GM12878 (cell line): ENCODE results near the gene GRM5. TPM values are rescaled to one million over a fixed set of nuclear protein-coding genes. Genes with fewer than 3 reads are reported as not detected.

Experiments used
- ATAC-seq: fragments of 200-7000 bp; cut with Tn5 transposase; 3 replicates; pipeline ENCODE4 v1.9.1; 2020; ENCODE audit warnings: mild to moderate bottlenecking, moderate library complexity
- BruUV-seq: library from RNA; stranded (reverse); fragments of 400-500 nt; replicated peaks from 2 replicates; lab custom pipeline; 2021; lab: Mats Ljungman, UMichigan
- CTCF ChIA-PET: fragments of 300-600 bp; sonication (Branson Sonifier 250); formaldehyde crosslinking; extraction: SDS; loops from one replicate; lab custom pipeline; 2021; ENCODE audit warnings: inconsistent platforms; lab: Yijun Ruan, JAX
- POLR2A ChIA-PET: fragments of 350-600 bp; formaldehyde crosslinking; extraction: SDS; loops from one replicate; lab custom pipeline; 2021; ENCODE audit warnings: inconsistent platforms; lab: Charles Lee
- RAD21 ChIA-PET: fragments of 300-600 bp; sonication (Branson Sonifier 250); formaldehyde crosslinking; loops from one replicate; lab custom pipeline; 2023; ENCODE audit warnings: antibody characterized with exemption; ENCODE audit not compliant: unreplicated experiment; lab: Charles Lee
- SMC1A ChIA-PET: fragments of 300-600 bp; sonication (Branson Sonifier 250); formaldehyde crosslinking; loops from one replicate; lab custom pipeline; 2023; ENCODE audit not compliant: unreplicated experiment, uncharacterized antibody; lab: Charles Lee
- DNase-seq: peaks from one replicate; pipeline ENCODE4 v3.0.0-alpha.2; 2011; ENCODE audit warnings: low read depth, low spot score
- FAIRE-seq: peaks from 3 replicates; lab custom pipeline; 2011; peaks lifted over from hg19 to GRCh38; lab: Jason Lieb, UNC
- H2AFZ ChIP-seq: 2 replicates; pipeline ENCODE4 v1.6.0; 2011; ENCODE audit warnings: low read depth, low read length, control low read depth; ENCODE audit not compliant: control insufficient read depth
- H3K27ac ChIP-seq: 2 replicates; pipeline ENCODE4 v1.5.1; 2011; ENCODE audit warnings: control low read depth; ENCODE audit not compliant: control insufficient read depth, insufficient read depth
- H3K27me3 ChIP-seq, 2 experiments: replicated peaks in 1 of 2; 2 replicates each; pipeline versions ENCODE4 v1.6.0 to v1.6.1; 2011; ENCODE audit warnings: low read length in 1 of 2; ENCODE audit not compliant: control insufficient read depth in 2 of 2, insufficient read depth in 2 of 2
- H3K36me3 ChIP-seq, 2 experiments: 2 replicates each; pipeline ENCODE4 v1.5.1; 2011; ENCODE audit warnings: low read length in 1 of 2; ENCODE audit not compliant: control insufficient read depth in 2 of 2, insufficient read depth in 2 of 2
- H3K4me1 ChIP-seq: 2 replicates; pipeline ENCODE4 v1.6.1; 2011; ENCODE audit warnings: mild to moderate bottlenecking, low read length, moderate library complexity, mixed read lengths; ENCODE audit not compliant: control insufficient read depth, insufficient read depth
- H3K4me2 ChIP-seq: 2 replicates; pipeline ENCODE4 v1.6.0; 2011; ENCODE audit warnings: control low read depth; ENCODE audit not compliant: control insufficient read depth, insufficient read depth
- H3K4me3 ChIP-seq: fragments of 200-600 bp; sonication (generic); 2 replicates; pipeline ENCODE4 v1.5.1; 2016
- H3K79me2 ChIP-seq: 2 replicates; pipeline ENCODE4 v1.6.0; 2011; ENCODE audit warnings: low read length; ENCODE audit not compliant: control insufficient read depth, insufficient read depth
- H3K9ac ChIP-seq: 2 replicates; pipeline ENCODE4 v1.8.0; 2011; ENCODE audit warnings: low read length, control low read depth, mixed read lengths; ENCODE audit not compliant: control insufficient read depth, insufficient read depth
- H3K9me3 ChIP-seq: replicated peaks from 3 replicates; pipeline ENCODE4 v1.5.1; 2011; ENCODE audit warnings: mild to moderate bottlenecking, low read length; ENCODE audit not compliant: control insufficient read depth, insufficient read depth
- H4K20me1 ChIP-seq: 2 replicates; pipeline ENCODE4 v1.6.0; 2011; ENCODE audit not compliant: control insufficient read depth, insufficient read depth
- NBN ChIP-seq: fragments of 450-650 bp; IDR thresholded peaks from 2 replicates; pipeline ENCODE4 v1.6.1; 2016
- NFIC ChIP-seq: IDR thresholded peaks from 2 replicates; pipeline ENCODE4 v1.6.1; 2012; ENCODE audit warnings: low read depth, mild to moderate bottlenecking, inconsistent platforms, low read length, moderate library complexity
- SIN3A ChIP-seq: IDR thresholded peaks from 2 replicates; pipeline ENCODE4 v1.6.1; 2012; ENCODE audit warnings: low read depth, low read length, improper control_type of control experiment
- ZNF207 ChIP-seq: fragments of 450-650 bp; IDR thresholded peaks from 2 replicates; pipeline ENCODE4 v1.6.1; 2014; ENCODE audit warnings: antibody characterized with exemption, mild to moderate bottlenecking, borderline replicate concordance
- ZSCAN29 ChIP-seq: fragments of 450-650 bp; IDR thresholded peaks from 2 replicates; pipeline ENCODE4 v1.6.1; 2017; ENCODE audit warnings: mild to moderate bottlenecking, moderate library complexity
- WGBS: methylation state at CpG from one replicate; pipeline ENCODE4 v1.1.6; 2016; ENCODE audit warnings: low lambda C conversion rate; ENCODE audit not compliant: insufficient replicate concordance, insufficient coverage; ENCODE audit errors: missing lambda C conversion rate; 5-methylcytosine and 5-hydroxymethylcytosine counted together
- in situ Hi-C: fragments of 300-500 bp; cut with MboI; formaldehyde crosslinking; loops from 9 replicates; pipeline ENCODE4 v1.14.3; 2018; ENCODE audit warnings: mixed read lengths
- intact Hi-C: fragments of 100-400 bp; cut with micrococcal nuclease; formaldehyde crosslinking; loops from one replicate; pipeline ENCODE4 v1.14.2; 2022; ENCODE audit not compliant: unreplicated experiment
- polyA plus RNA-seq, 11 experiments: library from polyadenylated mRNA; depleted of rRNA in 4 of 11; unstranded in 6 of 11; stranded (reverse) in 5 of 11; fragments of >200 nt; fragmentation: Nextera tagmentation in 4 of 11; fragmentation: Illumina TruSeq in 1 of 11; extraction: Ambion mirVana in 4 of 11; extraction: Trizol in 1 of 11; gene quantifications; 1 replicate in 1 of 11; 2 replicates in 10 of 11; pipeline versions ENCODE4 v1.2.1 to v1.2.3, GENCODE V29; 2011 to 2016; ENCODE audit warnings: inconsistent platforms in 2 of 11, missing spikeins in 2 of 11, low read depth in 1 of 11
- total RNA-seq, 4 experiments: library from RNA; depleted of rRNA in 3 of 4; stranded (reverse); fragments of >200 nt in 3 of 4; fragmentation: Illumina TruSeq in 1 of 4; extraction: Trizol in 1 of 4; gene quantifications; 2 replicates each; pipeline versions ENCODE4 v1.2.1 to v1.2.3, GENCODE V29; 2013 to 2021
- TF ChIP-seq, protein P1 (sequence below): fragments of 450-650 bp; conservative IDR thresholded peaks from 2 replicates; pipeline ENCODE4 v1.6.1; 2017; ENCODE audit warnings: mild to moderate bottlenecking, moderate library complexity
- TF ChIP-seq, protein P2 (sequence below): fragments of 450-650 bp; IDR thresholded peaks from 2 replicates; pipeline ENCODE4 v1.6.1; 2018; ENCODE audit warnings: borderline replicate concordance, mild to moderate bottlenecking; ENCODE audit not compliant: partially characterized antibody
- TF ChIP-seq, protein P3 (sequence below): fragments of 450-650 bp; IDR thresholded peaks from 2 replicates; pipeline ENCODE4 v1.6.1; 2017; ENCODE audit warnings: mild to moderate bottlenecking, low read depth, inconsistent platforms; ENCODE audit not compliant: poor library complexity, severe bottlenecking
- TF ChIP-seq, protein P4 (sequence below): fragments of 150-350 bp; IDR thresholded peaks from 2 replicates; pipeline ENCODE4 v1.6.1; 2016; ENCODE audit warnings: low read depth, low read length
- TF ChIP-seq, protein P5 (sequence below): fragments of 450-650 bp; IDR thresholded peaks from 2 replicates; pipeline ENCODE4 v1.6.1; 2017; ENCODE audit warnings: antibody characterized with exemption, mild to moderate bottlenecking, moderate library complexity

Gene GRM5
- total and polyA plus RNA-seq, 10 of the 15 experiments (the other 5 are each of a cell fraction or from before 2014, with no cell fraction given) = not detected

DNA sequence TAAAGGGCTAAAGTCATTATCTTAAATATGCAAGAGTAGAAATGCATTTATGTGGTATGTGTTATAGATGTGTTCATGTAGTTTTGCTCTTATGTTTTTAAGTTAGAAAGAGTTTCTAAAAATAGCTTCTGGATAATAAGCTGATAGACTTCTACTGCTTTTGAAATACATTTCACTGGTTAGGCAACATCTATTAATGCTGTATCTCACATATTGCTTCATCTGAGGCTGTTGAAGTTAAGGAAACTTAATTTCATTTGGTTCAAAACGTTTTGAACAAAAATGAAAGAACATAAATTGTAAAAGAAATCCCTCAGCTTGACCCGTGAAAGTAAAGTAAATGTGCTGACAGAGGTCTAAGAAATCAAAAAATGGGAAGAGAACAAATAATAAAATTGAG lies 564.2 kb downstream of the GRM5 start:
- ChIA-PET CTCF (interaction anchor here (1.0 kb wide), 1 partner anchor 205 kb away, joined by 3 read pairs; no protein-coding TSS in a partner anchor), RAD21 (no interaction called here), POLR2A (interaction anchor here (0.5 kb wide), 1 partner anchor 175 kb away, joined by 3 read pairs; no protein-coding TSS in a partner anchor), SMC1A (interaction anchor here (1.7 kb wide), 1 partner anchor 269 kb away, joined by 4 read pairs; no protein-coding TSS in a partner anchor)
- H3K36me3 ChIP-seq = no peaks in the 10 kb centered on the region
- intact Hi-C loops = no loop called here
- no peak overlapping the region for H3K9ac ChIP-seq
- no peaks in the 10 kb centered on the region; a peak in 1 of 4 replicates for H3K27me3 ChIP-seq
- no peaks in the 10 kb centered on the region; the same call in 2 of the 3 replicates for H3K9me3 ChIP-seq
- no peak overlapping the region for H2AFZ ChIP-seq
- no peaks in the 10 kb centered on the region for H3K4me1 ChIP-seq
- no peak overlapping the region for H3K4me2 ChIP-seq
- DNase-seq = no peak
- BruUV-seq = no TSS peak
- in situ Hi-C loops = no loop called here
- H3K4me3 ChIP-seq = no peak overlapping the region
- H4K20me1 ChIP-seq = no peaks in the 10 kb centered on the region
- no peak for FAIRE-seq
- H3K27ac ChIP-seq = no peak overlapping the region
- no peak for ATAC-seq
- WGBS = 19% methylated on average over 2 of the region's 2 CpGs
- no peaks in the 10 kb centered on the region for H3K79me2 ChIP-seq
- no peak for TF ChIP-seq SIN3A
- TF ChIP-seq, protein P1, sequence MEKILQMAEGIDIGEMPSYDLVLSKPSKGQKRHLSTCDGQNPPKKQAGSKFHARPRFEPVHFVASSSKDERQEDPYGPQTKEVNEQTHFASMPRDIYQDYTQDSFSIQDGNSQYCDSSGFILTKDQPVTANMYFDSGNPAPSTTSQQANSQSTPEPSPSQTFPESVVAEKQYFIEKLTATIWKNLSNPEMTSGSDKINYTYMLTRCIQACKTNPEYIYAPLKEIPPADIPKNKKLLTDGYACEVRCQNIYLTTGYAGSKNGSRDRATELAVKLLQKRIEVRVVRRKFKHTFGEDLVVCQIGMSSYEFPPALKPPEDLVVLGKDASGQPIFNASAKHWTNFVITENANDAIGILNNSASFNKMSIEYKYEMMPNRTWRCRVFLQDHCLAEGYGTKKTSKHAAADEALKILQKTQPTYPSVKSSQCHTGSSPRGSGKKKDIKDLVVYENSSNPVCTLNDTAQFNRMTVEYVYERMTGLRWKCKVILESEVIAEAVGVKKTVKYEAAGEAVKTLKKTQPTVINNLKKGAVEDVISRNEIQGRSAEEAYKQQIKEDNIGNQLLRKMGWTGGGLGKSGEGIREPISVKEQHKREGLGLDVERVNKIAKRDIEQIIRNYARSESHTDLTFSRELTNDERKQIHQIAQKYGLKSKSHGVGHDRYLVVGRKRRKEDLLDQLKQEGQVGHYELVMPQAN = no peak
- TF ChIP-seq, protein P2, sequence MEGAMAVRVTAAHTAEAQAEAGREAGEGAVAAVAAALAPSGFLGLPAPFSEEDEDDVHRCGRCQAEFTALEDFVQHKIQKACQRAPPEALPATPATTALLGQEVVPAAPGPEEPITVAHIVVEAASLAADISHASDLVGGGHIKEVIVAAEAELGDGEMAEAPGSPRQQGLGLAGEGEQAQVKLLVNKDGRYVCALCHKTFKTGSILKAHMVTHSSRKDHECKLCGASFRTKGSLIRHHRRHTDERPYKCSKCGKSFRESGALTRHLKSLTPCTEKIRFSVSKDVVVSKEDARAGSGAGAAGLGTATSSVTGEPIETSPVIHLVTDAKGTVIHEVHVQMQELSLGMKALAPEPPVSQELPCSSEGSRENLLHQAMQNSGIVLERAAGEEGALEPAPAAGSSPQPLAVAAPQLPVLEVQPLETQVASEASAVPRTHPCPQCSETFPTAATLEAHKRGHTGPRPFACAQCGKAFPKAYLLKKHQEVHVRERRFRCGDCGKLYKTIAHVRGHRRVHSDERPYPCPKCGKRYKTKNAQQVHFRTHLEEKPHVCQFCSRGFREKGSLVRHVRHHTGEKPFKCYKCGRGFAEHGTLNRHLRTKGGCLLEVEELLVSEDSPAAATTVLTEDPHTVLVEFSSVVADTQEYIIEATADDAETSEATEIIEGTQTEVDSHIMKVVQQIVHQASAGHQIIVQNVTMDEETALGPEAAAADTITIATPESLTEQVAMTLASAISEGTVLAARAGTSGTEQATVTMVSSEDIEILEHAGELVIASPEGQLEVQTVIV = no peak
- no peak for TF ChIP-seq NFIC
- TF ChIP-seq ZSCAN29 = no peak
- no peak for TF ChIP-seq ZNF207
- TF ChIP-seq, protein P3, sequence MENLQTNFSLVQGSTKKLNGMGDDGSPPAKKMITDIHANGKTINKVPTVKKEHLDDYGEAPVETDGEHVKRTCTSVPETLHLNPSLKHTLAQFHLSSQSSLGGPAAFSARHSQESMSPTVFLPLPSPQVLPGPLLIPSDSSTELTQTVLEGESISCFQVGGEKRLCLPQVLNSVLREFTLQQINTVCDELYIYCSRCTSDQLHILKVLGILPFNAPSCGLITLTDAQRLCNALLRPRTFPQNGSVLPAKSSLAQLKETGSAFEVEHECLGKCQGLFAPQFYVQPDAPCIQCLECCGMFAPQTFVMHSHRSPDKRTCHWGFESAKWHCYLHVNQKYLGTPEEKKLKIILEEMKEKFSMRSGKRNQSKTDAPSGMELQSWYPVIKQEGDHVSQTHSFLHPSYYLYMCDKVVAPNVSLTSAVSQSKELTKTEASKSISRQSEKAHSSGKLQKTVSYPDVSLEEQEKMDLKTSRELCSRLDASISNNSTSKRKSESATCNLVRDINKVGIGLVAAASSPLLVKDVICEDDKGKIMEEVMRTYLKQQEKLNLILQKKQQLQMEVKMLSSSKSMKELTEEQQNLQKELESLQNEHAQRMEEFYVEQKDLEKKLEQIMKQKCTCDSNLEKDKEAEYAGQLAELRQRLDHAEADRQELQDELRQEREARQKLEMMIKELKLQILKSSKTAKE = no peak
- TF ChIP-seq, protein P4, sequence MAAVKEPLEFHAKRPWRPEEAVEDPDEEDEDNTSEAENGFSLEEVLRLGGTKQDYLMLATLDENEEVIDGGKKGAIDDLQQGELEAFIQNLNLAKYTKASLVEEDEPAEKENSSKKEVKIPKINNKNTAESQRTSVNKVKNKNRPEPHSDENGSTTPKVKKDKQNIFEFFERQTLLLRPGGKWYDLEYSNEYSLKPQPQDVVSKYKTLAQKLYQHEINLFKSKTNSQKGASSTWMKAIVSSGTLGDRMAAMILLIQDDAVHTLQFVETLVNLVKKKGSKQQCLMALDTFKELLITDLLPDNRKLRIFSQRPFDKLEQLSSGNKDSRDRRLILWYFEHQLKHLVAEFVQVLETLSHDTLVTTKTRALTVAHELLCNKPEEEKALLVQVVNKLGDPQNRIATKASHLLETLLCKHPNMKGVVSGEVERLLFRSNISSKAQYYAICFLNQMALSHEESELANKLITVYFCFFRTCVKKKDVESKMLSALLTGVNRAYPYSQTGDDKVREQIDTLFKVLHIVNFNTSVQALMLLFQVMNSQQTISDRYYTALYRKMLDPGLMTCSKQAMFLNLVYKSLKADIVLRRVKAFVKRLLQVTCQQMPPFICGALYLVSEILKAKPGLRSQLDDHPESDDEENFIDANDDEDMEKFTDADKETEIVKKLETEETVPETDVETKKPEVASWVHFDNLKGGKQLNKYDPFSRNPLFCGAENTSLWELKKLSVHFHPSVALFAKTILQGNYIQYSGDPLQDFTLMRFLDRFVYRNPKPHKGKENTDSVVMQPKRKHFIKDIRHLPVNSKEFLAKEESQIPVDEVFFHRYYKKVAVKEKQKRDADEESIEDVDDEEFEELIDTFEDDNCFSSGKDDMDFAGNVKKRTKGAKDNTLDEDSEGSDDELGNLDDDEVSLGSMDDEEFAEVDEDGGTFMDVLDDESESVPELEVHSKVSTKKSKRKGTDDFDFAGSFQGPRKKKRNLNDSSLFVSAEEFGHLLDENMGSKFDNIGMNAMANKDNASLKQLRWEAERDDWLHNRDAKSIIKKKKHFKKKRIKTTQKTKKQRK = no peak
- TF ChIP-seq, protein P5, sequence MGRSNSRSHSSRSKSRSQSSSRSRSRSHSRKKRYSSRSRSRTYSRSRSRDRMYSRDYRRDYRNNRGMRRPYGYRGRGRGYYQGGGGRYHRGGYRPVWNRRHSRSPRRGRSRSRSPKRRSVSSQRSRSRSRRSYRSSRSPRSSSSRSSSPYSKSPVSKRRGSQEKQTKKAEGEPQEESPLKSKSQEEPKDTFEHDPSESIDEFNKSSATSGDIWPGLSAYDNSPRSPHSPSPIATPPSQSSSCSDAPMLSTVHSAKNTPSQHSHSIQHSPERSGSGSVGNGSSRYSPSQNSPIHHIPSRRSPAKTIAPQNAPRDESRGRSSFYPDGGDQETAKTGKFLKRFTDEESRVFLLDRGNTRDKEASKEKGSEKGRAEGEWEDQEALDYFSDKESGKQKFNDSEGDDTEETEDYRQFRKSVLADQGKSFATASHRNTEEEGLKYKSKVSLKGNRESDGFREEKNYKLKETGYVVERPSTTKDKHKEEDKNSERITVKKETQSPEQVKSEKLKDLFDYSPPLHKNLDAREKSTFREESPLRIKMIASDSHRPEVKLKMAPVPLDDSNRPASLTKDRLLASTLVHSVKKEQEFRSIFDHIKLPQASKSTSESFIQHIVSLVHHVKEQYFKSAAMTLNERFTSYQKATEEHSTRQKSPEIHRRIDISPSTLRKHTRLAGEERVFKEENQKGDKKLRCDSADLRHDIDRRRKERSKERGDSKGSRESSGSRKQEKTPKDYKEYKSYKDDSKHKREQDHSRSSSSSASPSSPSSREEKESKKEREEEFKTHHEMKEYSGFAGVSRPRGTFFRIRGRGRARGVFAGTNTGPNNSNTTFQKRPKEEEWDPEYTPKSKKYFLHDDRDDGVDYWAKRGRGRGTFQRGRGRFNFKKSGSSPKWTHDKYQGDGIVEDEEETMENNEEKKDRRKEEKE = no peak
- no peak for TF ChIP-seq NBN
